Neutrophil (primary cell): ENCODE measurements around the gene SPRYD7.

ENCODE experiments used
- H3K27ac ChIP-seq: fragments of 200-600 bp; sonication (generic); 2 replicates; pipeline ENCODE4 v1.5.1; 2016; ENCODE audit warnings: mild to moderate bottlenecking, moderate library complexity
- H3K27me3 ChIP-seq: fragments of 200-600 bp; sonication (generic); 2 replicates; pipeline ENCODE4 v1.6.0; 2016; ENCODE audit warnings: mild to moderate bottlenecking
- H3K36me3 ChIP-seq: fragments of 200-600 bp; sonication (generic); 2 replicates; pipeline ENCODE4 v1.5.1; 2017
- H3K4me1 ChIP-seq, 2 experiments: fragments of 200-600 bp in 1 of 2; sonication (generic) in 1 of 2; 1 replicate in 1 of 2; 2 replicates in 1 of 2; pipeline versions ENCODE4 v1.5.1 to v1.6.1; 2013 to 2016; ENCODE audit warnings: low read depth in 1 of 2, low read length in 1 of 2, mild to moderate bottlenecking in 1 of 2, moderate library complexity in 1 of 2; ENCODE audit not compliant: control insufficient read depth in 1 of 2, insufficient read depth in 1 of 2
- H3K4me3 ChIP-seq, 2 experiments: fragments of 200-600 bp in 1 of 2; sonication (generic) in 1 of 2; 1 replicate in 1 of 2; 2 replicates in 1 of 2; pipeline ENCODE4 v1.5.1; 2013 to 2016; ENCODE audit warnings: low read depth in 1 of 2, low read length in 1 of 2, mild to moderate bottlenecking in 1 of 2, moderate library complexity in 1 of 2
- H3K9me3 ChIP-seq: fragments of 200-600 bp; sonication (generic); 2 replicates; pipeline ENCODE4 v1.5.1; 2016
- CTCF ChIP-seq: fragments of 200-600 bp; sonication (generic); IDR thresholded peaks from 2 replicates; pipeline ENCODE4 v1.5.1; 2016; ENCODE audit warnings: antibody characterized with exemption

The SPRYD7 gene

GRCh38 chr13:49893591-49893990, 42.5 kb downstream of the SPRYD7 start:
- Histone ChIP-seq H3K27me3 (no peaks in the 10 kb centered on the region), H3K36me3 (no peaks in the 10 kb centered on the region), H3K27ac (no peak overlapping the region), H3K9me3 (no peaks in the 10 kb centered on the region), H3K4me1 (no peaks in the 10 kb centered on the region), H3K4me3 (no peak overlapping the region)
- no peak for TF ChIP-seq CTCF

GRCh38 chr13:49890376-49890775, 45.8 kb downstream of the SPRYD7 start:
- no peaks in the 10 kb centered on the region for H3K4me1 ChIP-seq
- H3K27me3 ChIP-seq, result no peaks in the 10 kb centered on the region
- TF ChIP-seq CTCF, result no peak
- H3K36me3 ChIP-seq, result no peaks in the 10 kb centered on the region
- no peak overlapping the region for H3K27ac ChIP-seq
- H3K9me3 ChIP-seq, result no peaks in the 10 kb centered on the region
- no peak overlapping the region for H3K4me3 ChIP-seq

GRCh38 chr13:49878682-49879081, 57.5 kb downstream of the SPRYD7 start:
- TF ChIP-seq CTCF, result no peak
- Histone ChIP-seq H3K27ac (no peak overlapping the region), H3K27me3 (no peaks in the 10 kb centered on the region), H3K4me3 (no peak overlapping the region), H3K9me3 (peaks cover 23% of the 10 kb centered on the region), H3K4me1 (no peaks in the 10 kb centered on the region), H3K36me3 (no peaks in the 10 kb centered on the region)

- no peak overlapping the region for H3K4me3 ChIP-seq
- H3K36me3 ChIP-seq, result no peaks in the 10 kb centered on the region
- H3K4me1 ChIP-seq, result no peaks in the 10 kb centered on the region
- H3K27me3 ChIP-seq, result no peaks in the 10 kb centered on the region
- H3K27ac ChIP-seq, result no peak overlapping the region
- H3K9me3 ChIP-seq, result peaks cover 23% of the 10 kb centered on the region
- TF ChIP-seq CTCF, result no peak
Measured at GRCh38 chr13:49877629-49878218, 58.4 kb downstream of the SPRYD7 start.

- Histone ChIP-seq H3K4me1 (no peaks in the 10 kb centered on the region), H3K27me3 (no peaks in the 10 kb centered on the region)
- no peak for TF ChIP-seq CTCF
Measured at GRCh38 chr13:49874430-49874829, 61.7 kb downstream of the SPRYD7 start.

GRCh38 chr13:49869519-49869918, 66.6 kb downstream of the SPRYD7 start:
- Histone ChIP-seq H3K4me3 (no peak overlapping the region), H3K27me3 (no peaks in the 10 kb centered on the region)

More at GRCh38 chr13:49874430-49874829, 61.7 kb downstream of the SPRYD7 start:
- Histone ChIP-seq H3K36me3 (no peaks in the 10 kb centered on the region), H3K4me3 (no peak overlapping the region), H3K27ac (no peak overlapping the region), H3K9me3 (peaks cover 17% of the 10 kb centered on the region)

More at GRCh38 chr13:49869519-49869918, 66.6 kb downstream of the SPRYD7 start:
- H3K9me3 ChIP-seq, result no peaks in the 10 kb centered on the region
- no peaks in the 10 kb centered on the region for H3K36me3 ChIP-seq
- no peaks in the 10 kb centered on the region for H3K4me1 ChIP-seq
- TF ChIP-seq CTCF, result no peak
- no peak overlapping the region for H3K27ac ChIP-seq
